Activated CD4-positive, alpha-beta T cell treated with anti-CD3 and anti-CD28 coated beads, Interleukin-2, amount 50 U/mL, for 1 hour (primary cell): ENCODE measurements around the gene GET4.
A peak's percentile ranks its signal among the peaks of the same experiment; 100 is the strongest.

Source experiments
- DNase-seq: peaks from one replicate; pipeline ENCODE4 v3.0.0-alpha.2; 2020

GET4 gene

GRCh38 chr7:876077-876971, at the start of gene GET4:
TSS of gene GET4 (plus strand) at chr7:876554. CDS start at chr7:876646, 92 bp downstream.
- peak; percentile 96 for DNase-seq

- DNase-seq, result no peak
Observed at GRCh38 chr7:828793-829561, 47.4 kb upstream of the GET4 start.

GRCh38 chr7:830069-830468, 46.3 kb upstream of the GET4 start:
- no peak for DNase-seq

GRCh38 chr7:831596-832166, 44.7 kb upstream of the GET4 start:
- DNase-seq, result no peak

GRCh38 chr7:832167-832967, 44.0 kb upstream of the GET4 start, which contains the start of gene SUN1:
TSS of gene SUN1 (plus strand) at chr7:832476. CDS start at chr7:832525, 49 bp downstream.
- DNase-seq, result peak; percentile 65

- DNase-seq, result no peak
Observed at GRCh38 chr7:832968-833424, 43.4 kb upstream of the GET4 start.

GRCh38 chr7:833601-834258, 42.6 kb upstream of the GET4 start:
- no peak for DNase-seq

GRCh38 chr7:834277-834676, 42.1 kb upstream of the GET4 start:
- DNase-seq, result no peak

- DNase-seq, result no peak
Observed at GRCh38 chr7:835021-835420, 41.3 kb upstream of the GET4 start.

- DNase-seq, result no peak
Observed at GRCh38 chr7:835485-836401, 40.6 kb upstream of the GET4 start.

GRCh38 chr7:836429-836828, 39.9 kb upstream of the GET4 start:
- no peak for DNase-seq

- DNase-seq, result no peak
Observed at GRCh38 chr7:837001-837400, 39.4 kb upstream of the GET4 start.

GRCh38 chr7:840001-840600, 36.3 kb upstream of the GET4 start:
- no peak for DNase-seq

GRCh38 chr7:841943-842342, 34.4 kb upstream of the GET4 start:
- DNase-seq, result no peak

GRCh38 chr7:842431-843031, 33.8 kb upstream of the GET4 start:
- DNase-seq, result no peak

- no peak for DNase-seq
Observed at GRCh38 chr7:843230-843629, 33.1 kb upstream of the GET4 start.

GRCh38 chr7:844043-844442, 32.3 kb upstream of the GET4 start:
- no peak for DNase-seq

- DNase-seq, result no peak
Observed at GRCh38 chr7:844514-844913, 31.8 kb upstream of the GET4 start.

- no peak for DNase-seq
Observed at GRCh38 chr7:845091-845490, 31.3 kb upstream of the GET4 start.

- DNase-seq, result no peak
Observed at GRCh38 chr7:845731-846130, 30.6 kb upstream of the GET4 start.
